Neural progenitor cell (in vitro differentiated cells): Measurements from ENCODE around the gene ZNF423.

ENCODE experiments used
- EZH2phosphoT487 ChIP-seq: fragments of 200-600 bp; sonication (generic); IDR thresholded peaks from 2 replicates; pipeline ENCODE4 v1.6.1; 2017; ENCODE audit warnings: antibody characterized with exemption
- TF ChIP-seq, protein P1 (sequence below): fragments of 200-600 bp; sonication (generic); IDR thresholded peaks from 2 replicates; pipeline ENCODE4 v1.5.1; 2017; ENCODE audit warnings: antibody characterized with exemption, mild to moderate bottlenecking

DNA sequence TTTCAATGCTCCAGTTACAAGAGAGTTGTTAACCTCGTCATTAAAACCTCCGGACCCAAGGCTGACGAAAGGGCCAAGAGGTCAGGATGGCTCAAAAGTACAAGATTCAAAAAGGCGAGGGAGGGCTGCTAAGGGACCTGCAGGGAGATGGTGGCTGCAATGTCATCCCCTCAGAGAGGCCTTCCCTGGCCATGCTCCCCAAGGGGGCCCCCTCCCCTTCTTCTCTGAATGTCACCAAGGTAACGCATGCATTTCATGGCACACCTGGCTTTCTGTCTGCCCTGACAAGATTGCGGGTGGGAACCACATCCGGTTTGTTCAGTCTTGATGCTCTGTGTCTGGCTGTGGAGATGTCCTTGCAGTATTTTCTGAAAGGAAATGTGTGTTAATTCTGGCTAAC is 392.4 kb downstream of the ZNF423 start:
- TF ChIP-seq, protein P1, sequence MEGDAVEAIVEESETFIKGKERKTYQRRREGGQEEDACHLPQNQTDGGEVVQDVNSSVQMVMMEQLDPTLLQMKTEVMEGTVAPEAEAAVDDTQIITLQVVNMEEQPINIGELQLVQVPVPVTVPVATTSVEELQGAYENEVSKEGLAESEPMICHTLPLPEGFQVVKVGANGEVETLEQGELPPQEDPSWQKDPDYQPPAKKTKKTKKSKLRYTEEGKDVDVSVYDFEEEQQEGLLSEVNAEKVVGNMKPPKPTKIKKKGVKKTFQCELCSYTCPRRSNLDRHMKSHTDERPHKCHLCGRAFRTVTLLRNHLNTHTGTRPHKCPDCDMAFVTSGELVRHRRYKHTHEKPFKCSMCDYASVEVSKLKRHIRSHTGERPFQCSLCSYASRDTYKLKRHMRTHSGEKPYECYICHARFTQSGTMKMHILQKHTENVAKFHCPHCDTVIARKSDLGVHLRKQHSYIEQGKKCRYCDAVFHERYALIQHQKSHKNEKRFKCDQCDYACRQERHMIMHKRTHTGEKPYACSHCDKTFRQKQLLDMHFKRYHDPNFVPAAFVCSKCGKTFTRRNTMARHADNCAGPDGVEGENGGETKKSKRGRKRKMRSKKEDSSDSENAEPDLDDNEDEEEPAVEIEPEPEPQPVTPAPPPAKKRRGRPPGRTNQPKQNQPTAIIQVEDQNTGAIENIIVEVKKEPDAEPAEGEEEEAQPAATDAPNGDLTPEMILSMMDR = no peak
- TF ChIP-seq EZH2phosphoT487 = no peak
